ENCODE results near the gene EEF1A1. TPM values are rescaled to one million over a fixed set of nuclear protein-coding genes. Genes with fewer than 3 reads are reported as not detected.
"Not testable (repeated sequence)": the region's sequence is repeated elsewhere in the genome, so short reads cannot be mapped to it uniquely, and the experiment has no call there.

Gene EEF1A1
- total RNA-seq, result 9,028 TPM
- long read RNA-seq, full-length matches to known transcripts, result 2,869 of 3,347 reads
- long read RNA-seq, partial matches to known transcripts, result 441 of 3,347 reads
- long read RNA-seq, other reads (novel, unspliced or antisense), result 37 of 3,347 reads

DNA sequence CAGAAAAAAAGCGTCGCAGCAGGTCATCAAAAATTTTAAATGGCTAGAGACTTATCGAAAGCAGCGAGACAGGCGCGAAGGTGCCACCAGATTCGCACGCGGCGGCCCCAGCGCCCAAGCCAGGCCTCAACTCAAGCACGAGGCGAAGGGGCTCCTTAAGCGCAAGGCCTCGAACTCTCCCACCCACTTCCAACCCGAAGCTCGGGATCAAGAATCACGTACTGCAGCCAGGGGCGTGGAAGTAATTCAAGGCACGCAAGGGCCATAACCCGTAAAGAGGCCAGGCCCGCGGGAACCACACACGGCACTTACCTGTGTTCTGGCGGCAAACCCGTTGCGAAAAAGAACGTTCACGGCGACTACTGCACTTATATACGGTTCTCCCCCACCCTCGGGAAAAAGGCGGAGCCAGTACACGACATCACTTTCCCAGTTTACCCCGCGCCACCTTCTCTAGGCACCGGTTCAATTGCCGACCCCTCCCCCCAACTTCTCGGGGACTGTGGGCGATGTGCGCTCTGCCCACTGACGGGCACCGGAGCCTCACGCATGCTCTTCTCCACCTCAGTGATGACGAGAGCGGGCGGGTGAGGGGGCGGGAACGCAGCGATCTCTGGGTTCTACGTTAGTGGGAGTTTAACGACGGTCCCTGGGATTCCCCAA is at the start of gene EEF1A1:
Gene EEF1A1 (minus strand): TSS at position 345 of the 663 bp plus-strand sequence. CDS start 1,006 bp downstream, outside the sequence.
- Histone ChIP-seq H3K36me3 (peaks cover 44% of the 10 kb centered on the region), H3K27ac (peak within 1 kb of the TSS; percentile 100), H3K9me3 (no peaks in the 10 kb centered on the region), H3K4me1 (peaks cover 46% of the 10 kb centered on the region), H3K4me3 (peak within 1 kb of the TSS; percentile 99), H3K27me3 (no peaks in the 10 kb centered on the region)
- TF ChIP-seq CTCF (IDR thresholded peaks at IDR 0.05), result no peak
- DNase-seq (peak; percentile 100), ATAC-seq (peak; percentile 92)
- intact Hi-C loops (cut with DNase I), result no loop called here

- Histone ChIP-seq H3K27ac (no peak overlapping the region), H3K4me3 (no peak overlapping the region), H3K9me3 (no peaks in the 10 kb centered on the region), H3K4me1 (peaks cover 11% of the 10 kb centered on the region), H3K36me3 (no peaks in the 10 kb centered on the region), H3K27me3 (no peaks in the 10 kb centered on the region)
- TF ChIP-seq CTCF (IDR thresholded peaks at IDR 0.05), result no peak
- ATAC-seq (no peak), DNase-seq (no peak)
- intact Hi-C loops (cut with DNase I), result no loop called here
Observed at GRCh38 chr6:73569121-73569520, 48.3 kb upstream of the EEF1A1 start.

- DNase-seq (peak; percentile 74), ATAC-seq (peak; percentile 96)
- H3K27ac ChIP-seq, result no peak overlapping the region
Observed at GRCh38 chr6:73566954-73567591, 46.2 kb upstream of the EEF1A1 start.

GRCh38 chr6:73566486-73566871 is 45.6 kb upstream of the EEF1A1 start:
- H3K4me3 ChIP-seq; H3K27ac ChIP-seq; H3K27me3 ChIP-seq; intact Hi-C loops (cut with DNase I); ATAC-seq; H3K36me3 ChIP-seq; H3K9me3 ChIP-seq; DNase-seq: not testable (repeated sequence)
- H3K4me1 ChIP-seq, result peaks cover 11% of the 10 kb centered on the region

More at GRCh38 chr6:73566954-73567591, 46.2 kb upstream of the EEF1A1 start:
- intact Hi-C loops (cut with DNase I), result no loop called here
- TF ChIP-seq CTCF (IDR thresholded peaks at IDR 0.05), result no peak
- Histone ChIP-seq H3K9me3 (no peaks in the 10 kb centered on the region), H3K4me1 (peaks cover 11% of the 10 kb centered on the region), H3K27me3 (no peaks in the 10 kb centered on the region), H3K36me3 (no peaks in the 10 kb centered on the region), H3K4me3 (no peak overlapping the region)

DNA sequence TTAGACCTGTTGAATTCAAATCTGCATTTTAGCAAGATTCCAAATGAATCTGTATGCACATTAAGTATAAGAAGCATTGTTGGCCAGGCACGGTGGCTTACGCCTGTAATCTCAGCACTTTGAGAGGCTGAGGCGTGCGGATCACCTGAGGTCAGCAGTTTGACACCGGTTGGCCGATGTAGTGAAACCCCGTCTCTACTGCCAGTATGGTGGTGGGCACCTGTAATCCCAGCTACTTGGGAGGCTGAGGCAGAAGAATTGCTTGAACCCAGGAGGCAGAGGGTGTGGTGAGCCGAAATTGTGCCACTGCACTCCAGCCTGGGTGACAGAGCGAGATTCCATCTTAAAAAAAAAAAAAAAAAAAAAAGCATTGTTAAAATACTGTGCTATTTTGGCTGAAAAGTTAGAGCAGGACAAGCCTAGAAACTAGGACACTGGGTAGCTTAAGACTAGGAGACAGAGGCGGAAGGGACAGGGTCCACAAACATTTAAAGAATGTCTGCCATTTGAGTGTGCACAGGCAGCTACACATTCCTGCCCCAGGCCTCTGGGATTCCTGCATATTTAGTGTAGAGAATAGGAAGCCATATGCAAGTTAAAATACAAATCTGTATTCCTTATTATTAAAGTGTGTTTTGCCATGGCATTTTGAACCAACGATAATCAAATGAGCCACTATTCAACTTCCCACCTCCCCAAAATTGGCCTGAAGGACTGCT is 45.1 kb upstream of the EEF1A1 start:
- Histone ChIP-seq H3K4me3 (no peak overlapping the region), H3K36me3 (no peaks in the 10 kb centered on the region), H3K27ac (no peak overlapping the region), H3K27me3 (no peaks in the 10 kb centered on the region), H3K9me3 (no peaks in the 10 kb centered on the region), H3K4me1 (peaks cover 11% of the 10 kb centered on the region)
- TF ChIP-seq CTCF (IDR thresholded peaks at IDR 0.05), result no peak
- intact Hi-C loops (cut with DNase I), result no loop called here
- no peak for DNase-seq
- no peak for ATAC-seq

Measured in upper lobe of right lung (tissue), 1 donor.